SK-N-SH (cell line): Measurements from ENCODE around the gene SFRP5. TPM values are rescaled to one million over a fixed set of nuclear protein-coding genes. Genes with fewer than 3 reads are reported as not detected.

Source experiments
- CTCF ChIA-PET: fragments of 300-600, 350-600 bp; formaldehyde crosslinking; extraction: SDS; loops from one replicate; lab custom pipeline; 2021; lab: Yijun Ruan, JAX
- POLR2A ChIA-PET: fragments of 350-600 bp; sonication (Branson Sonifier 250); formaldehyde crosslinking; extraction: SDS; loops from one replicate; lab custom pipeline; 2020; ENCODE audit warnings: antibody characterized with exemption, inconsistent platforms; lab: Yijun Ruan, JAX
- DNase-seq: peaks from one replicate; pipeline ENCODE4 v3.0.0; 2012
- H2AFZ ChIP-seq: fragments of 200-600 bp; sonication (generic); 2 replicates; pipeline ENCODE4 v1.8.1; 2016; ENCODE audit warnings: antibody characterized with exemption, mild to moderate bottlenecking, low read depth
- H3F3A ChIP-seq: fragments of 200-600 bp; sonication (generic); replicated peaks from 2 replicates; pipeline ENCODE3; 2016; ENCODE audit warnings: antibody characterized with exemption, mild to moderate bottlenecking; ENCODE audit not compliant: insufficient read depth
- H3K27ac ChIP-seq, 2 experiments: fragments of 200-500 bp in 1 of 2; fragments of 200-600 bp in 1 of 2; sonication (Bioruptor generic) in 1 of 2; sonication (generic), shearing (Covaris generic) in 1 of 2; 2 replicates each; pipeline versions ENCODE4 v1.5.1 to v1.6.1; 2014 to 2016; ENCODE audit warnings: low read depth in 2 of 2, inconsistent platforms in 1 of 2, low read length in 1 of 2, mild to moderate bottlenecking in 1 of 2, mixed read lengths in 1 of 2
- H3K27me3 ChIP-seq: fragments of 200-600 bp; sonication (generic), shearing (Covaris generic); 2 replicates; pipeline ENCODE4 v1.6.1; 2016; ENCODE audit warnings: mixed run types; ENCODE audit not compliant: insufficient read depth
- H3K36me3 ChIP-seq, 2 experiments: fragments of 200-500 bp in 1 of 2; fragments of 200-600 bp in 1 of 2; sonication (Bioruptor generic) in 1 of 2; sonication (generic) in 1 of 2; replicated peaks in 1 of 2; 2 replicates each; pipeline versions ENCODE3 to v1.5.1; 2014 to 2016; ENCODE audit warnings: low read length in 1 of 2, mild to moderate bottlenecking in 1 of 2; ENCODE audit not compliant: insufficient read depth in 2 of 2, control insufficient read depth in 1 of 2
- H3K4me1 ChIP-seq, 2 experiments: fragments of 200-500 bp in 1 of 2; fragments of 200-600 bp in 1 of 2; sonication (Bioruptor generic) in 1 of 2; sonication (generic), shearing (Covaris generic) in 1 of 2; 2 replicates each; pipeline versions ENCODE4 v1.5.1 to v1.6.1; 2014 to 2016; ENCODE audit warnings: low read depth in 1 of 2, low read length in 1 of 2, mixed run types in 1 of 2; ENCODE audit not compliant: insufficient read depth in 2 of 2, control insufficient read depth in 1 of 2
- H3K4me2 ChIP-seq: fragments of 200-600 bp; sonication (generic), shearing (Covaris generic); 2 replicates; pipeline ENCODE4 v1.6.1; 2017; ENCODE audit warnings: mixed run types
- H3K4me3 ChIP-seq, 2 experiments: fragments of 200-500 bp in 1 of 2; fragments of 200-600 bp in 1 of 2; sonication (Bioruptor generic) in 1 of 2; sonication (generic), shearing (Covaris generic) in 1 of 2; 2 replicates each; pipeline versions ENCODE4 v1.5.1 to v1.8.1; 2014 to 2016; ENCODE audit warnings: low read depth in 2 of 2, inconsistent platforms in 1 of 2, low read length in 1 of 2, mild to moderate bottlenecking in 1 of 2, mixed read lengths in 1 of 2, moderate library complexity in 1 of 2
- H3K79me2 ChIP-seq: fragments of 200-600 bp; sonication (generic); 2 replicates; pipeline ENCODE4 v1.8.1; 2017; ENCODE audit warnings: mild to moderate bottlenecking; ENCODE audit not compliant: insufficient read depth
- H3K9ac ChIP-seq: fragments of 200-600 bp; sonication (generic); 2 replicates; pipeline ENCODE4 v1.6.1; 2017; ENCODE audit warnings: mixed run types
- H3K9me2 ChIP-seq: fragments of 200-600 bp; sonication (generic); 2 replicates; pipeline ENCODE4 v1.6.1; 2017; ENCODE audit warnings: mixed run types
- H3K9me3 ChIP-seq: fragments of 200-600 bp; sonication (generic); 2 replicates; pipeline ENCODE4 v1.6.1; 2017; ENCODE audit warnings: mixed run types, mild to moderate bottlenecking, moderate library complexity
- H4K20me1 ChIP-seq: fragments of 200-600 bp; sonication (generic); 2 replicates; pipeline ENCODE4 v1.6.1; 2017; ENCODE audit warnings: mild to moderate bottlenecking, mixed run types; ENCODE audit not compliant: insufficient read depth
- FOSL2 ChIP-seq: IDR thresholded peaks from 2 replicates; pipeline ENCODE4 v1.4.0; 2012; ENCODE audit warnings: low read depth, mild to moderate bottlenecking, moderate library complexity, borderline replicate concordance
- FOXJ3 ChIP-seq: sonication (generic); formaldehyde crosslinking; IDR thresholded peaks from 2 replicates; pipeline ENCODE4 v1.5.1; 2020; ENCODE audit warnings: mild to moderate bottlenecking, missing genetic modification reagents
- MEF2A ChIP-seq: IDR thresholded peaks from 2 replicates; pipeline ENCODE4 v1.4.0; 2012; ENCODE audit warnings: low read depth, borderline replicate concordance
- NRF1 ChIP-seq: IDR thresholded peaks from 2 replicates; pipeline ENCODE4 v1.6.1; 2012; ENCODE audit warnings: low read depth, mild to moderate bottlenecking, low read length
- POLR2AphosphoS5 ChIP-seq: IDR thresholded peaks from 2 replicates; pipeline ENCODE4 v1.6.1; 2012; ENCODE audit warnings: low read depth, low read length
- RAD21 ChIP-seq: IDR thresholded peaks from 2 replicates; pipeline ENCODE4 v1.6.1; 2012; ENCODE audit warnings: mild to moderate bottlenecking, low read length
- RCOR1 ChIP-seq: fragments of 150-350 bp; IDR thresholded peaks from 2 replicates; pipeline ENCODE4 v1.6.1; 2017; ENCODE audit warnings: antibody characterized with exemption, low read length
- RFX5 ChIP-seq: IDR thresholded peaks from 2 replicates; pipeline ENCODE4 v1.6.1; 2012; ENCODE audit warnings: mild to moderate bottlenecking, improper control_type of control experiment, low read length
- RXRA ChIP-seq: IDR thresholded peaks from 2 replicates; pipeline ENCODE4 v1.4.0; 2012; ENCODE audit warnings: low read depth, mild to moderate bottlenecking, borderline replicate concordance
- SIN3A ChIP-seq: IDR thresholded peaks from 2 replicates; pipeline ENCODE4 v1.6.1; 2012; ENCODE audit warnings: low read depth, mild to moderate bottlenecking, low read length, moderate library complexity, borderline replicate concordance
- WGBS: methylation state at CpG from one replicate; pipeline ENCODE4 v1.1.6; 2017; ENCODE audit warnings: low lambda C conversion rate; 5-methylcytosine and 5-hydroxymethylcytosine counted together
- polyA plus RNA-seq, 3 experiments: library from polyadenylated mRNA; depleted of rRNA; stranded (reverse); fragments of >200 nt; gene quantifications; 2 replicates each; pipeline ENCODE4 v1.2.3, GENCODE V29; 2012
- TF ChIP-seq, protein P1 (sequence below): fragments of 150-350 bp; IDR thresholded peaks from 2 replicates; pipeline ENCODE4 v1.6.1; 2017; ENCODE audit warnings: antibody characterized with exemption, low read length, low read depth, borderline replicate concordance
- TF ChIP-seq, protein P2 (sequence below): fragments of 200-600 bp; sonication (generic); IDR thresholded peaks from 2 replicates; pipeline ENCODE4 v1.6.1; 2017; ENCODE audit warnings: antibody characterized with exemption, mild to moderate bottlenecking, moderate library complexity
- TF ChIP-seq, protein P3 (sequence below): IDR thresholded peaks from 2 replicates; pipeline ENCODE4 v1.4.0; 2012; ENCODE audit warnings: low read depth
- TF ChIP-seq, protein P4 (sequence below): IDR thresholded peaks from 2 replicates; pipeline ENCODE4 v1.4.0; 2012; ENCODE audit warnings: low read depth, borderline replicate concordance
- TF ChIP-seq, protein P5 (sequence below): fragments of 150-350 bp; IDR thresholded peaks from 2 replicates; pipeline ENCODE4 v1.6.1; 2016; ENCODE audit warnings: mild to moderate bottlenecking, low read depth, low read length

Gene SFRP5
- polyA plus RNA-seq, 1 of the 3 experiments (the other 2 are of a cell fraction): not detected

DNA sequence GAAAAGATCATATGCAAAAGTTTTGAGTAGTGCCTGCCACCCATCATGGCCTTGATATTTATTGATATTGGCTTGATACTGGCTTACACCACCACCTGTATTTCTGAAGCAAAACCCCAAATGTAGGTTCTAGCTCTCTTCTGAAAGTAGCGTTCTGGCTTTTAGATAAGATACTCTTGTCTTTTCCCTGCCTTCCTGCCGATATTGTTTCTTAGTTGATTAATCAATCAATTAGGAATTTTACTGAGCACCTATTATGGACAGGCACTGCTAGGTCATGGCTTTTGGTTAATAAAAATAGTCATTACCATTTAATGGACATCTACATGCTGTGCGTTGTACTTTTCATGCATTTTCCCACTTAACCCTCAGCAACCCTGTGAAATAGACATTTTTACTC lies 7.9 kb downstream of the SFRP5 start:
- no peak overlapping the region for H3K4me3 ChIP-seq
- H4K20me1 ChIP-seq: no peaks in the 10 kb centered on the region
- WGBS: 93% methylated on average over 3 of the region's 3 CpGs
- H3K4me1 ChIP-seq: peaks cover 0 to 6% of the 10 kb centered on the region in 2 experiments; a peak in 1 of 4 replicates
- no peak for DNase-seq
- H3K9ac ChIP-seq: no peak overlapping the region
- CTCF ChIA-PET: interaction anchor here (0.9 to 13.8 kb wide), 11 partner anchors 9 to 282 kb away, joined by 3 to 162 read pairs (median 5); no protein-coding TSS in a partner anchor
- POLR2A ChIA-PET: no interaction called here
- H3K9me2 ChIP-seq: no peaks in the 10 kb centered on the region
- H3K27me3 ChIP-seq: no peaks in the 10 kb centered on the region
- H3K79me2 ChIP-seq: no peaks in the 10 kb centered on the region
- H3K27ac ChIP-seq: no peak overlapping the region
- no peak overlapping the region for H2AFZ ChIP-seq
- H3F3A ChIP-seq: no peaks in the 10 kb centered on the region
- TF ChIP-seq FOSL2: no peak
- TF ChIP-seq RAD21: no peak
- TF ChIP-seq RFX5: no peak
- no peak for TF ChIP-seq NRF1
- TF ChIP-seq, protein P1, sequence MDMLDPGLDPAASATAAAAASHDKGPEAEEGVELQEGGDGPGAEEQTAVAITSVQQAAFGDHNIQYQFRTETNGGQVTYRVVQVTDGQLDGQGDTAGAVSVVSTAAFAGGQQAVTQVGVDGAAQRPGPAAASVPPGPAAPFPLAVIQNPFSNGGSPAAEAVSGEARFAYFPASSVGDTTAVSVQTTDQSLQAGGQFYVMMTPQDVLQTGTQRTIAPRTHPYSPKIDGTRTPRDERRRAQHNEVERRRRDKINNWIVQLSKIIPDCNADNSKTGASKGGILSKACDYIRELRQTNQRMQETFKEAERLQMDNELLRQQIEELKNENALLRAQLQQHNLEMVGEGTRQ: no peak
- TF ChIP-seq, protein P2, sequence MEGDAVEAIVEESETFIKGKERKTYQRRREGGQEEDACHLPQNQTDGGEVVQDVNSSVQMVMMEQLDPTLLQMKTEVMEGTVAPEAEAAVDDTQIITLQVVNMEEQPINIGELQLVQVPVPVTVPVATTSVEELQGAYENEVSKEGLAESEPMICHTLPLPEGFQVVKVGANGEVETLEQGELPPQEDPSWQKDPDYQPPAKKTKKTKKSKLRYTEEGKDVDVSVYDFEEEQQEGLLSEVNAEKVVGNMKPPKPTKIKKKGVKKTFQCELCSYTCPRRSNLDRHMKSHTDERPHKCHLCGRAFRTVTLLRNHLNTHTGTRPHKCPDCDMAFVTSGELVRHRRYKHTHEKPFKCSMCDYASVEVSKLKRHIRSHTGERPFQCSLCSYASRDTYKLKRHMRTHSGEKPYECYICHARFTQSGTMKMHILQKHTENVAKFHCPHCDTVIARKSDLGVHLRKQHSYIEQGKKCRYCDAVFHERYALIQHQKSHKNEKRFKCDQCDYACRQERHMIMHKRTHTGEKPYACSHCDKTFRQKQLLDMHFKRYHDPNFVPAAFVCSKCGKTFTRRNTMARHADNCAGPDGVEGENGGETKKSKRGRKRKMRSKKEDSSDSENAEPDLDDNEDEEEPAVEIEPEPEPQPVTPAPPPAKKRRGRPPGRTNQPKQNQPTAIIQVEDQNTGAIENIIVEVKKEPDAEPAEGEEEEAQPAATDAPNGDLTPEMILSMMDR: no peak
- TF ChIP-seq, protein P3, sequence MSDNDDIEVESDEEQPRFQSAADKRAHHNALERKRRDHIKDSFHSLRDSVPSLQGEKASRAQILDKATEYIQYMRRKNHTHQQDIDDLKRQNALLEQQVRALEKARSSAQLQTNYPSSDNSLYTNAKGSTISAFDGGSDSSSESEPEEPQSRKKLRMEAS: no peak
- TF ChIP-seq RXRA: no peak
- no peak for TF ChIP-seq RCOR1
- no peak for TF ChIP-seq SIN3A
- no peak for TF ChIP-seq FOXJ3
- no peak for TF ChIP-seq MEF2A
- TF ChIP-seq POLR2AphosphoS5: no peak
- TF ChIP-seq, protein P4, sequence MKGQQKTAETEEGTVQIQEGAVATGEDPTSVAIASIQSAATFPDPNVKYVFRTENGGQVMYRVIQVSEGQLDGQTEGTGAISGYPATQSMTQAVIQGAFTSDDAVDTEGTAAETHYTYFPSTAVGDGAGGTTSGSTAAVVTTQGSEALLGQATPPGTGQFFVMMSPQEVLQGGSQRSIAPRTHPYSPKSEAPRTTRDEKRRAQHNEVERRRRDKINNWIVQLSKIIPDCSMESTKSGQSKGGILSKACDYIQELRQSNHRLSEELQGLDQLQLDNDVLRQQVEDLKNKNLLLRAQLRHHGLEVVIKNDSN: no peak
- TF ChIP-seq, protein P5, sequence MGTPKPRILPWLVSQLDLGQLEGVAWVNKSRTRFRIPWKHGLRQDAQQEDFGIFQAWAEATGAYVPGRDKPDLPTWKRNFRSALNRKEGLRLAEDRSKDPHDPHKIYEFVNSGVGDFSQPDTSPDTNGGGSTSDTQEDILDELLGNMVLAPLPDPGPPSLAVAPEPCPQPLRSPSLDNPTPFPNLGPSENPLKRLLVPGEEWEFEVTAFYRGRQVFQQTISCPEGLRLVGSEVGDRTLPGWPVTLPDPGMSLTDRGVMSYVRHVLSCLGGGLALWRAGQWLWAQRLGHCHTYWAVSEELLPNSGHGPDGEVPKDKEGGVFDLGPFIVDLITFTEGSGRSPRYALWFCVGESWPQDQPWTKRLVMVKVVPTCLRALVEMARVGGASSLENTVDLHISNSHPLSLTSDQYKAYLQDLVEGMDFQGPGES: no peak
- H3K36me3 ChIP-seq: peaks cover 4 to 27% of the 10 kb centered on the region in 2 experiments
- H3K9me3 ChIP-seq: no peaks in the 10 kb centered on the region
- no peak overlapping the region for H3K4me2 ChIP-seq
